ENCODE measurements around the gene HSPB7. TPM values are rescaled to one million over a fixed set of nuclear protein-coding genes. Genes with fewer than 3 reads are reported as not detected.
"Not testable (repeated sequence)": the region's sequence is repeated elsewhere in the genome, so short reads cannot be mapped to it uniquely, and the experiment has no call there.

Gene HSPB7
- total and polyA plus RNA-seq, 4 donors, result 0.28 to 1.4 (median 0.35) TPM

DNA sequence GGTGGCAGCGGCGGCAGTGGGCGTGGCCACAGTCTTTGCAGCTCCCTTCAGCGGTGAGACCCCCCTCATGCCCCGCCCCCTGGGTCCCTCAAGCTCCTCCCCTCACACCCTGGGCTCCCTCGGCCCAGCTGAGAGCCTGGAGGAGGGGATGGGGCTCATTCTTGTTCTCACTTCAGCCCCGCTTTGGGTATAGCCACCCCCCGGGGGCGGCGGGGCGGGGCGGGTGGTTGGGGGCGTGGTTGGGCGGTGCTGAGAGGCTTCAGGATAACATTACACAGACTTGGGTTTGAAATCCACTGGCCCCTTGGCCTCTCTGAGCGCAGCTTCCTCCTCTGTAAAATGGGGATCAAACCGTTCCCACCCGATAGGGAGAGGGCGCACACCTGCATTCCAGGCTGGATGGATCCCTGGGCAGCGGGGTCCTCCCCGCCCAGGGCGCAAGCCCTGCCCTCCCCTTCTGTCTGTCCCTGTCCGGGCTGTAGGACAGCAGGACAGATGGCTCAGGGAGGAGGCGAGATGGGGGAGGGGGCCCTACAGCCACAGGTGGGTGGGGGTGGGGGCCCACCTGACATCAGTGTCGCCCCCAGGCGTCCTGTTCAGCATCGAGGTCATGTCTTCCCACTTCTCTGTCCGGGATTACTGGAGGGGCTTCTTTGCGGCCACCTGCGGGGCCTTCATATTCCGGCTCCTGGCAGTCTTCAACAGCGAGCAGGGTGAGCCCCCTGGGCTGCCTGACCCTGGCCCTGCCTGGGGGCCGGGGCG is 9.1 kb upstream of the HSPB7 start (continued):
- no peak for TF ChIP-seq TAF1 (conservative IDR thresholded peaks at IDR 0.05)
- TF ChIP-seq YY1 (IDR thresholded peaks at IDR 0.05), result no peak

DNA sequence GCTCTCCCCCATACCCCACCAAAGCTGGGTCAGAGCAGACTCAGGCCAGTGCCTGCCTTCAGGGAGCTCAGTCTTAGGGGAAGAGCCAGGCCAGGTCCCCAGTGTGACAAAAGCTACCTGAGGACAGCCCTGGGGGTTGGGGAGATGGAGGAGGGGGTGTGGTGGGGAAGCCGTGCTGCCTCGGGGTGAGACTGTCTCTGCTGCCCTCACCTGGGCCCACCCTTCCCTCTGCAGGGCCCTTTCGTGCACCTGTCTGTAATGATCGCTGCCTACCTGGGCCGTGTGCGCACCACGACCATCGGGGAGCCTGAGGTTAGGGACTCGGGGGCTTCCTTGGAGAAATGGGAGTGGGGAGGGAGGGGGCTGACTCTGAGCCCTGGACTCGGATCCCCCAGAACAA is 8.5 kb upstream of the HSPB7 start:
- peaks cover 3 to 20% (median 17%) of the 10 kb centered on the region in 4 donors for H3K4me1 ChIP-seq (ENCODE audit: control insufficient read depth in 4 of 4, insufficient read depth in 4 of 4, low read length in 3 of 4)
- not testable (repeated sequence) for H3K9ac ChIP-seq (ENCODE audit: low read depth in 1 of 2, low read length in 2 of 2); H3K27me3 ChIP-seq (ENCODE audit: control insufficient read depth in 4 of 4, insufficient read depth in 4 of 4, low read length in 3 of 4); H3K36me3 ChIP-seq (ENCODE audit: control insufficient read depth in 4 of 4, insufficient read depth in 3 of 4, low read depth in 1 of 4, low read length in 3 of 4); DNase-seq (ENCODE audit: low spot score); H3K27ac ChIP-seq (ENCODE audit: low read depth in 1 of 2, low read length in 2 of 2); H3K4me3 ChIP-seq (ENCODE audit: low read depth in 1 of 3, low read length in 3 of 3); H3K9me3 ChIP-seq (ENCODE audit: control insufficient read depth in 4 of 4, low read length in 3 of 4)
- 52% methylated on average over 9 of the region's 10 CpGs for WGBS

- Histone ChIP-seq H3K27ac (ENCODE audit: low read depth in 1 of 2, low read length in 2 of 2) (peak overlapping the region; percentile 39 to 64), H3K27me3 (ENCODE audit: control insufficient read depth in 4 of 4, insufficient read depth in 4 of 4, low read length in 3 of 4) (no peaks in the 10 kb centered on the region), H3K36me3 (ENCODE audit: control insufficient read depth in 4 of 4, insufficient read depth in 3 of 4, low read depth in 1 of 4, low read length in 3 of 4) (no peaks in the 10 kb centered on the region), H3K4me3 (ENCODE audit: low read depth in 1 of 3, low read length in 3 of 3) (no peak overlapping the region), H3K4me1 (ENCODE audit: control insufficient read depth in 4 of 4, insufficient read depth in 4 of 4, low read length in 3 of 4) (peaks cover 3 to 25% (median 22%) of the 10 kb centered on the region in 4 donors), H3K9ac (ENCODE audit: low read depth in 1 of 2, low read length in 2 of 2) (no peak overlapping the region), H3K9me3 (ENCODE audit: control insufficient read depth in 4 of 4, low read length in 3 of 4) (no peaks in the 10 kb centered on the region)
- DNase-seq (ENCODE audit: low spot score), result no peak
- TF ChIP-seq, protein P1, sequence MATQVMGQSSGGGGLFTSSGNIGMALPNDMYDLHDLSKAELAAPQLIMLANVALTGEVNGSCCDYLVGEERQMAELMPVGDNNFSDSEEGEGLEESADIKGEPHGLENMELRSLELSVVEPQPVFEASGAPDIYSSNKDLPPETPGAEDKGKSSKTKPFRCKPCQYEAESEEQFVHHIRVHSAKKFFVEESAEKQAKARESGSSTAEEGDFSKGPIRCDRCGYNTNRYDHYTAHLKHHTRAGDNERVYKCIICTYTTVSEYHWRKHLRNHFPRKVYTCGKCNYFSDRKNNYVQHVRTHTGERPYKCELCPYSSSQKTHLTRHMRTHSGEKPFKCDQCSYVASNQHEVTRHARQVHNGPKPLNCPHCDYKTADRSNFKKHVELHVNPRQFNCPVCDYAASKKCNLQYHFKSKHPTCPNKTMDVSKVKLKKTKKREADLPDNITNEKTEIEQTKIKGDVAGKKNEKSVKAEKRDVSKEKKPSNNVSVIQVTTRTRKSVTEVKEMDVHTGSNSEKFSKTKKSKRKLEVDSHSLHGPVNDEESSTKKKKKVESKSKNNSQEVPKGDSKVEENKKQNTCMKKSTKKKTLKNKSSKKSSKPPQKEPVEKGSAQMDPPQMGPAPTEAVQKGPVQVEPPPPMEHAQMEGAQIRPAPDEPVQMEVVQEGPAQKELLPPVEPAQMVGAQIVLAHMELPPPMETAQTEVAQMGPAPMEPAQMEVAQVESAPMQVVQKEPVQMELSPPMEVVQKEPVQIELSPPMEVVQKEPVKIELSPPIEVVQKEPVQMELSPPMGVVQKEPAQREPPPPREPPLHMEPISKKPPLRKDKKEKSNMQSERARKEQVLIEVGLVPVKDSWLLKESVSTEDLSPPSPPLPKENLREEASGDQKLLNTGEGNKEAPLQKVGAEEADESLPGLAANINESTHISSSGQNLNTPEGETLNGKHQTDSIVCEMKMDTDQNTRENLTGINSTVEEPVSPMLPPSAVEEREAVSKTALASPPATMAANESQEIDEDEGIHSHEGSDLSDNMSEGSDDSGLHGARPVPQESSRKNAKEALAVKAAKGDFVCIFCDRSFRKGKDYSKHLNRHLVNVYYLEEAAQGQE (IDR thresholded peaks at IDR 0.05), result no peak
- TF ChIP-seq ATF3 (IDR thresholded peaks at IDR 0.05), result no peak
- no peak for TF ChIP-seq FOXA2 (IDR thresholded peaks at IDR 0.05)
- no peak for TF ChIP-seq FOXA1 (IDR thresholded peaks at IDR 0.05)
- TF ChIP-seq HNF4G (IDR thresholded peaks at IDR 0.05), result peak; percentile 37
- peak; percentile 60 for TF ChIP-seq NR2F2 (IDR thresholded peaks at IDR 0.05)
- TF ChIP-seq, protein P2, sequence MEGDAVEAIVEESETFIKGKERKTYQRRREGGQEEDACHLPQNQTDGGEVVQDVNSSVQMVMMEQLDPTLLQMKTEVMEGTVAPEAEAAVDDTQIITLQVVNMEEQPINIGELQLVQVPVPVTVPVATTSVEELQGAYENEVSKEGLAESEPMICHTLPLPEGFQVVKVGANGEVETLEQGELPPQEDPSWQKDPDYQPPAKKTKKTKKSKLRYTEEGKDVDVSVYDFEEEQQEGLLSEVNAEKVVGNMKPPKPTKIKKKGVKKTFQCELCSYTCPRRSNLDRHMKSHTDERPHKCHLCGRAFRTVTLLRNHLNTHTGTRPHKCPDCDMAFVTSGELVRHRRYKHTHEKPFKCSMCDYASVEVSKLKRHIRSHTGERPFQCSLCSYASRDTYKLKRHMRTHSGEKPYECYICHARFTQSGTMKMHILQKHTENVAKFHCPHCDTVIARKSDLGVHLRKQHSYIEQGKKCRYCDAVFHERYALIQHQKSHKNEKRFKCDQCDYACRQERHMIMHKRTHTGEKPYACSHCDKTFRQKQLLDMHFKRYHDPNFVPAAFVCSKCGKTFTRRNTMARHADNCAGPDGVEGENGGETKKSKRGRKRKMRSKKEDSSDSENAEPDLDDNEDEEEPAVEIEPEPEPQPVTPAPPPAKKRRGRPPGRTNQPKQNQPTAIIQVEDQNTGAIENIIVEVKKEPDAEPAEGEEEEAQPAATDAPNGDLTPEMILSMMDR (IDR thresholded peaks at IDR 0.05; ENCODE audit: low read depth, low read length, missing input control), result no peak
- no peak for TF ChIP-seq YY1 (IDR thresholded peaks at IDR 0.05)
- TF ChIP-seq TAF1 (conservative IDR thresholded peaks at IDR 0.05), result no peak
- TF ChIP-seq, protein P3, sequence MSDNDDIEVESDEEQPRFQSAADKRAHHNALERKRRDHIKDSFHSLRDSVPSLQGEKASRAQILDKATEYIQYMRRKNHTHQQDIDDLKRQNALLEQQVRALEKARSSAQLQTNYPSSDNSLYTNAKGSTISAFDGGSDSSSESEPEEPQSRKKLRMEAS (IDR thresholded peaks at IDR 0.05), result no peak
- no peak for TF ChIP-seq RAD21 (IDR thresholded peaks at IDR 0.05)
- TF ChIP-seq, protein P4, sequence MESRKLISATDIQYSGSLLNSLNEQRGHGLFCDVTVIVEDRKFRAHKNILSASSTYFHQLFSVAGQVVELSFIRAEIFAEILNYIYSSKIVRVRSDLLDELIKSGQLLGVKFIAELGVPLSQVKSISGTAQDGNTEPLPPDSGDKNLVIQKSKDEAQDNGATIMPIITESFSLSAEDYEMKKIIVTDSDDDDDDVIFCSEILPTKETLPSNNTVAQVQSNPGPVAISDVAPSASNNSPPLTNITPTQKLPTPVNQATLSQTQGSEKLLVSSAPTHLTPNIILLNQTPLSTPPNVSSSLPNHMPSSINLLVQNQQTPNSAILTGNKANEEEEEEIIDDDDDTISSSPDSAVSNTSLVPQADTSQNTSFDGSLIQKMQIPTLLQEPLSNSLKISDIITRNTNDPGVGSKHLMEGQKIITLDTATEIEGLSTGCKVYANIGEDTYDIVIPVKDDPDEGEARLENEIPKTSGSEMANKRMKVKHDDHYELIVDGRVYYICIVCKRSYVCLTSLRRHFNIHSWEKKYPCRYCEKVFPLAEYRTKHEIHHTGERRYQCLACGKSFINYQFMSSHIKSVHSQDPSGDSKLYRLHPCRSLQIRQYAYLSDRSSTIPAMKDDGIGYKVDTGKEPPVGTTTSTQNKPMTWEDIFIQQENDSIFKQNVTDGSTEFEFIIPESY (IDR thresholded peaks at IDR 0.05), result no peak
- no peak for TF ChIP-seq SP1 (IDR thresholded peaks at IDR 0.05)
- peak; percentile 44 to 51 for TF ChIP-seq RXRA (IDR thresholded peaks at IDR 0.05)
- TF ChIP-seq HNF4A (conservative IDR thresholded peaks at IDR 0.05), result peak; percentile 62 to 64
- TF ChIP-seq GABPA (IDR thresholded peaks at IDR 0.05 in 1 of 2, conservative IDR thresholded peaks at IDR 0.05 in 1 of 2), result no peak
- no peak for TF ChIP-seq EGR1 (IDR thresholded peaks at IDR 0.05; ENCODE audit: low read depth in 2 of 2)
- TF ChIP-seq JUND (IDR thresholded peaks at IDR 0.05), result no peak
- 43% methylated on average over 7 of the region's 7 CpGs for WGBS
Observed at GRCh38 chr1:16023050-16023653, 5.3 kb upstream of the HSPB7 start.
